Liver (tissue), 9 donors: ENCODE data around the gene HORMAD2. TPM values are rescaled to one million over a fixed set of nuclear protein-coding genes. Genes with fewer than 3 reads are reported as not detected.

Experiments used
- DNase-seq: peaks from one replicate; pipeline ENCODE4 v3.0.0-alpha.2; 2017; ENCODE audit warnings: low spot score
- H3K27ac ChIP-seq, 2 donors: one replicate each; pipeline ENCODE4 v1.7.0; 2013; ENCODE audit warnings: inconsistent platforms in 2 of 2, low read length in 2 of 2, control low read depth in 1 of 2, low read depth in 1 of 2, mild to moderate bottlenecking in 1 of 2
- H3K27me3 ChIP-seq, 4 donors: one replicate each; pipeline versions ENCODE4 v1.6.1 to v1.7.0; 2013; ENCODE audit warnings: low read length in 3 of 4, inconsistent platforms in 1 of 4, mild to moderate bottlenecking in 1 of 4, moderate library complexity in 1 of 4; ENCODE audit not compliant: control insufficient read depth in 4 of 4, insufficient read depth in 4 of 4
- H3K36me3 ChIP-seq, 4 donors: one replicate each; pipeline versions ENCODE4 v1.6.1 to v1.7.0; 2013; ENCODE audit warnings: low read length in 3 of 4, mild to moderate bottlenecking in 3 of 4, low read depth in 1 of 4, moderate library complexity in 1 of 4; ENCODE audit not compliant: control insufficient read depth in 4 of 4, insufficient read depth in 3 of 4
- H3K4me1 ChIP-seq, 4 donors: one replicate each; pipeline versions ENCODE4 v1.6.1 to v1.7.0; 2013; ENCODE audit warnings: low read length in 3 of 4, mild to moderate bottlenecking in 3 of 4, moderate library complexity in 1 of 4; ENCODE audit not compliant: control insufficient read depth in 4 of 4, insufficient read depth in 4 of 4
- H3K4me3 ChIP-seq, 3 donors: one replicate each; pipeline versions ENCODE4 v1.6.1 to v1.7.0; 2013; ENCODE audit warnings: low read length in 3 of 3, control low read depth in 1 of 3, low read depth in 1 of 3, mild to moderate bottlenecking in 1 of 3
- H3K9ac ChIP-seq, 2 donors: one replicate each; pipeline ENCODE4 v1.7.0; 2013; ENCODE audit warnings: low read length in 2 of 2, mild to moderate bottlenecking in 2 of 2, moderate library complexity in 2 of 2, control low read depth in 1 of 2, low read depth in 1 of 2
- H3K9me3 ChIP-seq, 4 donors: one replicate each; pipeline versions ENCODE4 v1.6.1 to v1.7.0; 2013; ENCODE audit warnings: low read length in 3 of 4; ENCODE audit not compliant: control insufficient read depth in 4 of 4
- ATF3 ChIP-seq: IDR thresholded peaks from 2 replicates; pipeline ENCODE4 v1.6.1; 2016; ENCODE audit warnings: antibody characterized with exemption
- FOXA1 ChIP-seq: IDR thresholded peaks from 2 replicates; pipeline ENCODE4 v1.6.1; 2016; ENCODE audit warnings: antibody characterized with exemption
- FOXA2 ChIP-seq: IDR thresholded peaks from 2 replicates; pipeline ENCODE4 v1.6.1; 2016; ENCODE audit warnings: antibody characterized with exemption
- GABPA ChIP-seq, 2 donors: IDR thresholded peaks in 1 of 2; conservative IDR thresholded peaks in 1 of 2; 2 replicates each; pipeline ENCODE4 v1.6.1; 2016; ENCODE audit warnings: antibody characterized with exemption in 2 of 2, mild to moderate bottlenecking in 1 of 2, moderate library complexity in 1 of 2
- HNF4G ChIP-seq: IDR thresholded peaks from 2 replicates; pipeline ENCODE4 v1.6.1; 2016; ENCODE audit warnings: antibody characterized with exemption
- JUND ChIP-seq, 2 donors: IDR thresholded peaks; 2 replicates each; pipeline ENCODE4 v1.6.1; 2016; ENCODE audit warnings: antibody characterized with exemption in 2 of 2
- NR2F2 ChIP-seq: IDR thresholded peaks from 2 replicates; pipeline ENCODE4 v1.6.1; 2016; ENCODE audit warnings: antibody characterized with exemption
- RAD21 ChIP-seq, 2 donors: IDR thresholded peaks; 2 replicates each; pipeline ENCODE4 v1.6.1; 2016; ENCODE audit warnings: antibody characterized with exemption in 2 of 2, mild to moderate bottlenecking in 2 of 2
- RXRA ChIP-seq, 2 donors: IDR thresholded peaks; 2 replicates each; pipeline ENCODE4 v1.6.1; 2017 to 2018; ENCODE audit warnings: antibody characterized with exemption in 2 of 2, mild to moderate bottlenecking in 1 of 2
- SP1 ChIP-seq: IDR thresholded peaks from 2 replicates; pipeline ENCODE4 v1.6.1; 2018; ENCODE audit warnings: antibody characterized with exemption, mild to moderate bottlenecking
- TAF1 ChIP-seq: conservative IDR thresholded peaks from 2 replicates; pipeline ENCODE4 v1.6.1; 2016; ENCODE audit warnings: antibody characterized with exemption, mild to moderate bottlenecking
- YY1 ChIP-seq: IDR thresholded peaks from 2 replicates; pipeline ENCODE4 v1.6.1; 2016; ENCODE audit warnings: antibody characterized with exemption, mild to moderate bottlenecking
- WGBS: extraction: QIAGEN DNeasy Blood & Tissue Kit; methylation state at CpG from one replicate; pipeline ENCODE4 v1.1.7; 2013; 5-methylcytosine and 5-hydroxymethylcytosine counted together
- polyA plus RNA-seq, 2 donors: library from polyadenylated mRNA; stranded (reverse) in 1 of 2; unstranded in 1 of 2; fragments of 200-250 nt in 1 of 2; fragments of >200 nt in 1 of 2; fragmentation: Nextera tagmentation in 1 of 2; extraction: Ambion mirVana in 1 of 2; gene quantifications; one replicate each; pipeline versions ENCODE4 v1.2.1 to v1.2.3, GENCODE V29; 2013 to 2015
- total RNA-seq, 2 donors: library from RNA; depleted of rRNA; stranded (reverse); fragments of >200 nt; gene quantifications; one replicate each; pipeline ENCODE4 v1.2.3, GENCODE V29; 2014
- TF ChIP-seq, protein P1 (sequence below): fragments of 150-350 bp; IDR thresholded peaks from 2 replicates; pipeline ENCODE4 v1.5.1; 2017; ENCODE audit warnings: improper control_type of control experiment, low read depth, low read length; ENCODE audit not compliant: missing input control
- TF ChIP-seq, protein P2 (sequence below): IDR thresholded peaks from 2 replicates; pipeline ENCODE4 v1.6.1; 2016; ENCODE audit warnings: antibody characterized with exemption
- donor health status: healthy.
- donor health status: healthy.
- donor health status: healthy.
- donor health status: healthy.
- donor health status: healthy.

The HORMAD2 gene
- total and polyA plus RNA-seq, 4 donors = 0.44 to 2.8 (median 0.47) TPM; not detected in 1

GRCh38 chr22:30185129-30185528 lies 104.9 kb downstream of the HORMAD2 start:
- Histone ChIP-seq H3K4me3 (no peak overlapping the region), H3K27ac (no peak overlapping the region), H3K4me1 (no peaks in the 10 kb centered on the region), H3K9me3 (no peaks in the 10 kb centered on the region), H3K36me3 (no peaks in the 10 kb centered on the region), H3K27me3 (no peaks in the 10 kb centered on the region), H3K9ac (no peak overlapping the region)
- TF ChIP-seq HNF4G (no peak), TAF1 (no peak), FOXA1 (no peak)
- TF ChIP-seq, protein P1, sequence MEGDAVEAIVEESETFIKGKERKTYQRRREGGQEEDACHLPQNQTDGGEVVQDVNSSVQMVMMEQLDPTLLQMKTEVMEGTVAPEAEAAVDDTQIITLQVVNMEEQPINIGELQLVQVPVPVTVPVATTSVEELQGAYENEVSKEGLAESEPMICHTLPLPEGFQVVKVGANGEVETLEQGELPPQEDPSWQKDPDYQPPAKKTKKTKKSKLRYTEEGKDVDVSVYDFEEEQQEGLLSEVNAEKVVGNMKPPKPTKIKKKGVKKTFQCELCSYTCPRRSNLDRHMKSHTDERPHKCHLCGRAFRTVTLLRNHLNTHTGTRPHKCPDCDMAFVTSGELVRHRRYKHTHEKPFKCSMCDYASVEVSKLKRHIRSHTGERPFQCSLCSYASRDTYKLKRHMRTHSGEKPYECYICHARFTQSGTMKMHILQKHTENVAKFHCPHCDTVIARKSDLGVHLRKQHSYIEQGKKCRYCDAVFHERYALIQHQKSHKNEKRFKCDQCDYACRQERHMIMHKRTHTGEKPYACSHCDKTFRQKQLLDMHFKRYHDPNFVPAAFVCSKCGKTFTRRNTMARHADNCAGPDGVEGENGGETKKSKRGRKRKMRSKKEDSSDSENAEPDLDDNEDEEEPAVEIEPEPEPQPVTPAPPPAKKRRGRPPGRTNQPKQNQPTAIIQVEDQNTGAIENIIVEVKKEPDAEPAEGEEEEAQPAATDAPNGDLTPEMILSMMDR = no peak
- 86% methylated on average over 5 of the region's 5 CpGs for WGBS
- DNase-seq = no peak

- H3K4me1 ChIP-seq = no peaks in the 10 kb centered on the region
- H3K4me3 ChIP-seq = no peak overlapping the region
- H3K9ac ChIP-seq = no peak overlapping the region
- no peaks in the 10 kb centered on the region for H3K36me3 ChIP-seq
- DNase-seq = no peak
- H3K27me3 ChIP-seq = no peaks in the 10 kb centered on the region
- TF ChIP-seq GABPA (IDR thresholded peaks at IDR 0.05 in 1 of 2, conservative IDR thresholded peaks at IDR 0.05 in 1 of 2) (no peak), YY1 (no peak), SP1 (no peak), FOXA2 (no peak), JUND (IDR thresholded peaks at IDR 0.05) (no peak), ATF3 (no peak)
- TF ChIP-seq, protein P1 = no peak
- no peaks in the 10 kb centered on the region for H3K9me3 ChIP-seq
- no peak overlapping the region for H3K27ac ChIP-seq
Observed at GRCh38 chr22:30185549-30185948, 105.3 kb downstream of the HORMAD2 start.

DNA sequence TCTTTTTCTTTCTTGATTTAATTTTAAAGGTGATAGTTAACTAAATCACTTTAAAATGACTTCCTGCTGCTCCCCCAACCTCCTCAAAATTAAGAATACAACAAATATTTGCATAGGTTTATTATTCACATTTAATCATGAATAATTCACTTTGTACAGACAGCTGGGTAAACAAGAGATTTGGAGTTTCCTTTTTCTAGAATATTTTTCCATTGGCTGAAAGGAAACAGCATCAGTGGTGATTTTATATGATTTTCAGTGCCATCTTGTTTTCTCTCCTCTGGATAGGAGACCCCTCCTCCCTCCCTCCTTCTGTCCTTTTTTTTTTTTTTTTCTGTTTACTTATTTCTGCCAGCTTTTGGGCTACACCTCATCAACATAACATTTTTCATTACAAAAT lies 105.8 kb downstream of the HORMAD2 start:
- H3K4me3 ChIP-seq = no peak overlapping the region
- H3K27ac ChIP-seq = no peak overlapping the region
- DNase-seq = no peak
- no peaks in the 10 kb centered on the region for H3K36me3 ChIP-seq
- no peaks in the 10 kb centered on the region for H3K27me3 ChIP-seq
- TF ChIP-seq NR2F2 (no peak), JUND (IDR thresholded peaks at IDR 0.05) (no peak), ATF3 (no peak), RAD21 (IDR thresholded peaks at IDR 0.05) (no peak), YY1 (no peak), SP1 (no peak), GABPA (IDR thresholded peaks at IDR 0.05 in 1 of 2, conservative IDR thresholded peaks at IDR 0.05 in 1 of 2) (no peak), FOXA1 (no peak), HNF4G (no peak), RXRA (IDR thresholded peaks at IDR 0.05) (no peak)
- TF ChIP-seq, protein P2, sequence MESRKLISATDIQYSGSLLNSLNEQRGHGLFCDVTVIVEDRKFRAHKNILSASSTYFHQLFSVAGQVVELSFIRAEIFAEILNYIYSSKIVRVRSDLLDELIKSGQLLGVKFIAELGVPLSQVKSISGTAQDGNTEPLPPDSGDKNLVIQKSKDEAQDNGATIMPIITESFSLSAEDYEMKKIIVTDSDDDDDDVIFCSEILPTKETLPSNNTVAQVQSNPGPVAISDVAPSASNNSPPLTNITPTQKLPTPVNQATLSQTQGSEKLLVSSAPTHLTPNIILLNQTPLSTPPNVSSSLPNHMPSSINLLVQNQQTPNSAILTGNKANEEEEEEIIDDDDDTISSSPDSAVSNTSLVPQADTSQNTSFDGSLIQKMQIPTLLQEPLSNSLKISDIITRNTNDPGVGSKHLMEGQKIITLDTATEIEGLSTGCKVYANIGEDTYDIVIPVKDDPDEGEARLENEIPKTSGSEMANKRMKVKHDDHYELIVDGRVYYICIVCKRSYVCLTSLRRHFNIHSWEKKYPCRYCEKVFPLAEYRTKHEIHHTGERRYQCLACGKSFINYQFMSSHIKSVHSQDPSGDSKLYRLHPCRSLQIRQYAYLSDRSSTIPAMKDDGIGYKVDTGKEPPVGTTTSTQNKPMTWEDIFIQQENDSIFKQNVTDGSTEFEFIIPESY = no peak
- no peak overlapping the region for H3K9ac ChIP-seq
- H3K9me3 ChIP-seq = no peaks in the 10 kb centered on the region
- no peaks in the 10 kb centered on the region for H3K4me1 ChIP-seq
